GM12872 (cell line): ENCODE data around the gene AHCYL1.
A peak's percentile ranks its signal among the peaks of the same experiment; 100 is the strongest.

Experiments
- TF ChIP-seq, protein P1 (sequence below): IDR thresholded peaks from 3 replicates; pipeline ENCODE4 v1.5.1; 2011; ENCODE audit warnings: low read depth, mild to moderate bottlenecking, low read length, moderate library complexity; ENCODE audit not compliant: insufficient read depth

The AHCYL1 gene

DNA sequence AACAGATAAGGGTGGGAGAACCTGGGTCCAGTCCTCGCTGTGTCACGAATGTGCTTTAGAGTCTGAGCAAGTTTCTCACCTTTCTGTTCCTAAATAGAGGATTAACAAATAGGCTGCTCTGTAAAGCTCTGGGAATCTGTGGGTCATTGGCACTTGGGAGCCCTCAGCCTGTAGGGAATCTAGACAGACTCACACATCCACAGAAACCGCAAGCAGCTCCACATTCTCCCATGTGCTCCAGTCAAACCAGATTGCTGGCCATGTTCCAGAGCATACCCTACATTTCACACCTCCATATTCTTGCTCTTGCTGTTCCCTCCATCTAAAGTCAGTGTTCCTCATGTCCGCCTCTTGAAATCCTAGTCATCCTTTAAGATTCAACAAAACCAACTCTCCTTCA, 7.8 kb upstream of the AHCYL1 start:
- TF ChIP-seq, protein P1, sequence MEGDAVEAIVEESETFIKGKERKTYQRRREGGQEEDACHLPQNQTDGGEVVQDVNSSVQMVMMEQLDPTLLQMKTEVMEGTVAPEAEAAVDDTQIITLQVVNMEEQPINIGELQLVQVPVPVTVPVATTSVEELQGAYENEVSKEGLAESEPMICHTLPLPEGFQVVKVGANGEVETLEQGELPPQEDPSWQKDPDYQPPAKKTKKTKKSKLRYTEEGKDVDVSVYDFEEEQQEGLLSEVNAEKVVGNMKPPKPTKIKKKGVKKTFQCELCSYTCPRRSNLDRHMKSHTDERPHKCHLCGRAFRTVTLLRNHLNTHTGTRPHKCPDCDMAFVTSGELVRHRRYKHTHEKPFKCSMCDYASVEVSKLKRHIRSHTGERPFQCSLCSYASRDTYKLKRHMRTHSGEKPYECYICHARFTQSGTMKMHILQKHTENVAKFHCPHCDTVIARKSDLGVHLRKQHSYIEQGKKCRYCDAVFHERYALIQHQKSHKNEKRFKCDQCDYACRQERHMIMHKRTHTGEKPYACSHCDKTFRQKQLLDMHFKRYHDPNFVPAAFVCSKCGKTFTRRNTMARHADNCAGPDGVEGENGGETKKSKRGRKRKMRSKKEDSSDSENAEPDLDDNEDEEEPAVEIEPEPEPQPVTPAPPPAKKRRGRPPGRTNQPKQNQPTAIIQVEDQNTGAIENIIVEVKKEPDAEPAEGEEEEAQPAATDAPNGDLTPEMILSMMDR, result no peak

DNA sequence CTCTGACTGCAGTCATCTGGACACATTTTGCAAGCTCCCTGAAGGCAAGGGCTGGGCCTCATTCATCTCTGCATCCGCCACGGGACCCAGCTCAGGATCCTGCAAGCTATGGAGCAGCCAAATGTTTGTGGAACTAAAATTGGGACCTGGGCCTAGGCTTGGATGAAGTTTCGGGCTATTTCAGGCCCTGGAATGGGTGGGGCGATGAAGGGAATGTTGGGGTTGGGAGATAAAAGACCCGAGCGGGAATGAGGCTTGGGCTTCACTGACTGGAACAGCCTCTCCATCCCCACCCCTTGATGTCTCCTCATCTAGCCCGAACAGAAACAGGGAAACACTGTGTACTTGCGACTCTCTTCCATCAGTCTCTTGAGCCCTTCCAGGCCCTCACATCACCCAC, 7.3 kb upstream of the AHCYL1 start:
- TF ChIP-seq, protein P1, result no peak

DNA sequence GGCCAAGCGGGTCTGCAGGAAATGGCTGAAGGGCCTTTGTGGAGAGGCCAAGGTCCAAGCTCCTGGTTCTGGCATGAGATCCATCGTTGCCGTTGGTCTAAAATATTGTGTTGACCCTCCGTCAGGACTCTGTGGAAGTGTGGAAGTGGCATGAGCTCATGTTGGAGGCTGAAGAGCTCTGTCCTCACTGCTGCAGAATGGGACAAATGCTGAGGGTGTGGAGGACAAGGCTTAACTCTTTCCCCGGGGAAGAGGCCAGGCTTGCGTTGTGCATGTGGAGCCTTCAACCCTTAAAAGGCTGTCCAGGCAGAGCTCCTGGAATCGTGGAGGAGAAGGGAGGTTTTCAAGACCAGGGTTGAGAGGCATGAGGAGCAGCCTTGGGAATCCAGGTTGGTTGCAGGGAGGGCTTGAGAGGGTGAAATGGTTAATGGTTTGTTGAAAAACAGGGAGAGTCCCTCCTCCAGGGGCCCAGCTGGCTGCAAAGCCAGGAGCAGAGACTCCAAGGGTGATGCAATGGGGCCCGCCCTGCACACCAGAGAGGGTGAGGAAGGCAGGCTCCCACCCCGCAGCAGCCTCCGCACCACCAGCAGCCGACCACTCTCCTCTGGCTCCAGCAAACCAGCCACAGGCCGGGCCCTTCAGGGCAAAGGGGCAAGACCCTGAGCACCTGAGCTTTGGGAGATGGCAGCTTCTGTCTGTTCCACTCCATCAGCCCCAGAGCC, 6.7 kb upstream of the AHCYL1 start:
- TF ChIP-seq, protein P1, result no peak

DNA sequence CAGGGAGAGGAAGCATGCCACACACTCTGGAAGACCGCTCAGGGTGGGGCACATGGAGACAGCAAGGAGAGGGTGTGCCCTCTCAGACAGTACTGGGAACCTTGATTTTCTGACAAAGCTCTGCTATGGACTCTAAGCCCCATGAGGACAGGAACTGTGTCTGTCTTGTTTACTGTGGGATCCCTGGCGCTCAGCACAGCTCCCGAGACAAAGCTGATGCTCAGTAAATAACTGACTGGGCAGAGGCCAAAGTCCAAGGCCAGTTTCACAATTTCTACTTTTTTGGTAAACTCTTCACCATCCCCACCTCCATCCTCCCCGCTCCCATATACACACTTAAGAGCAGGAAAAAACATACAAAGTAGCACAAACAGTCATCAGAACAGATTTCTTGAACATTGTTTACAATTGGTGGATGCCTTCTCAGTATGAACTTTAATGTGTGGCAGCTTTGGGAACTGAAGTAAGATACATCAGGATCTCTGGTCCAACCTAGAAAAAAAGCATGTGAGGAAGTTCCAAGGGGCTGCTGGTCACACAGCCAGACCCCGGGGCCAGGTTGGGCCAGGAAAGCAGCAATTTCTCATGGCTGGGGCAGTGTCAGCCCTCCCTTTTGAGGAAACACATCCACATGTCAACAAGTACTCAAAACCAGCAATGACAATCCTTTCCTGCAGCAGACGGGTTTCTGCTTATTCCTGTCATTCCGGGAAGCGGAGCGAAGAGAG, 5.6 kb upstream of the AHCYL1 start:
- TF ChIP-seq, protein P1, result no peak

DNA sequence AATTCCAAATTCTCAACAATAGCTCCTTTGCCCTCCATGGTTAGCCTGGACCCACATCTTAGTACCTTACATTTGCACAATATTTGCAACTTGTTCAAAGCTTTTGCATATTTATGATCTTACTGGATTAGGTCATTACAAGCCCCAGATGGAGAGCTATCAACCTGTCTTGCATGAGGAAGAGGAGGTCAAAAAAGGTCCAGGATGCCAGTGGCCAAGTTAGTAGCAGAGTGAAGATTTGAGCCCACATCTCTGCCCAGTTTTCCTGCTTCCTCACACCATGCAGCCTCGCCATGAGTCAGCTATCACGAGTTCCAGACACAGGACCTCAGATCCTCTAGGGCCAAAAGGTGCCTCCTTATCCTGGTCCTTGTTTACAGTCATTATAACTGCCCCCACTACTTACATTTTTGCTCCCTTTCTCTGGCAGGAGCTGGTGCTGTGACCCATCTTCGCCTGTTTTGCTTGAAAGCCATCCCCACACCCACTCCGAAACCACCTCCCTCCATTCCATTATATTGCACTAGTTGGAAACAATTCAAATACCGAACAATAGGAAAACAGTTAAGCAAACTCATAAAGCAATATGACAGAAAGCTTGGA, 5.0 kb upstream of the AHCYL1 start:
- TF ChIP-seq, protein P1, result no peak

DNA sequence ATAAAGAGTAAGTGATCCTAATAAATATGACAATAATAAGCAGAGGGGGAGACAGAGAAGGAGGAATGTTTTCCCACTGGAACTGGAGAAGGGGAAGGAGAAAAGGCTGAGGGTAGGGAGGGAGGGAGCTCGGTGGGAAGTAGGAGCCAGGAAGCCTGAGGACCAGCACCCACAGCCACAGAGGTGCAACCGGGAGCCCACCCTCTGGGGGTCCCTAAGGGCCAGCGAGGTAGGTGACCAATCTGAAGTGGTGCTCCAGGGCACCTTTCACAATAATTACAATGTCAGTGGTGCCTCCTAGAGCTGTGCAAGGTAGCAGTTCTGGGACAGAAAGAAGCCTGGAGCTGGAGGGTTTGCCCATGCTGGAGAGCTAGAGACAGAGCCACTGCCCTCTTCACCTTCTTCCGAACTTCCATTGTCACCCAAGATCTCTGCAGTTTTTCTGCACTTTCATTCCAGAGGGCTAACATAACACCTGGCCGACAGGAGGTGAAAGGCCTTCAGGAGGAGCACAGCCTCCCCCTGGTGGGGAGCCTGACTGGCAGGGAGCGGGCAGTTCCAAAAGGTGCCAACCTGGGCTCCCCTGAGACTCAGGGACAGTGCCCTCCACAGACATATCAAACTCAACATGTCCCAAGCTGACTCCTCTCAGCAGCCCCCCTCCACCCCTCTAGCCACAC, 4.1 kb upstream of the AHCYL1 start:
- TF ChIP-seq, protein P1, result peak; percentile 68

DNA sequence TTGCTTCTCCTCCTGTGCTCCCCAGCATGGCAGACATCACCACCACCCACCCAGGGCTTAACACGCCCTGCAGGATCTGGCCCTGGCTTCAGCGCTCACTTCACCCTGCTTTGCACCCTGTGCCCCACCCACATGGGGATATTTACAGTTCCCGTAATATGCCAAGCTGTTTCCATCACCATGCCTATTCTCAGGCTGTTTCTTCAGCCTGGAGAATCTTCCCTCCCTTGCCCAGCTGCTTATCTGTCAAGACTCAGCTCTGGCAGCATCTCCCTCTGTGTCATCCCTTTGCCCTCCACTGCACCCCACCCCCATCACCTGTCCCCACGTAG, 3.6 kb upstream of the AHCYL1 start:
- TF ChIP-seq, protein P1, result no peak
